ENCODE results near the gene TTC9B. TPM values are rescaled to one million over a fixed set of nuclear protein-coding genes. Genes with fewer than 3 reads are reported as not detected.
A peak's percentile ranks its signal among the peaks of the same experiment; 100 is the strongest.

TTC9B gene
- total RNA-seq, 1 experiment from 2014 or later, result not detected

- CTCF ChIA-PET, result interaction anchor here (0.6 to 1.8 kb wide), 14 partner anchors 11 to 297 kb away, joined by 3 to 20 read pairs (median 4); partner anchors contain the start of genes C19orf47, PLD3 and TTC9B
These were observed 33.8 kb upstream of the TTC9B start for GRCh38 chr19:40251991-40252390.

DNA sequence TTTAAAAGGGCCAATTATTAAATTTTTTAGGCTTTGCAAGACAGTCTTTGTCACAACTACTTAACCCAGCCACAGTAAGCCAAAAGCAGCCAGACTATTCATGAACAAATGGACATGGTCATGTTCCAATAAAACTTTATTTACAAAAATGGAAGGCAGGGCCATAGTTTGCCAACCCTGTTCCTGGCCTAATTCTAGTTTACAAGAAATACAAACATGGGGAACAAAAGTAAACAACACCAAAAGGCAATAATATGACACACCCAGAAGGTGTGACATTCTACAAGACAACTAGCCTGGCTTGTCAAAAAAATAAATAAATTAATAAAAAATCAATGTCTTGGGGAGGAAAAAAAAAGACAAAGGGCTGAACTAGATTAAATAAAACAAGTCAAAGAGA lies 33.1 kb upstream of the TTC9B start:
- DNase-seq (ENCODE audit: low spot score), result no peak
- Mint-ChIP-seq H3K36me3 (peaks cover 22% of the 10 kb centered on the region), H3K4me1 (peaks cover 16% of the 10 kb centered on the region), H3K27me3 (ENCODE audit: low read depth) (no peaks in the 10 kb centered on the region), H3K4me3 (no peak overlapping the region), H3K27ac (no peak overlapping the region), H3K9me3 (no peaks in the 10 kb centered on the region)
- no peak for ATAC-seq
- POLR2A ChIA-PET, result no interaction called here
- CTCF ChIA-PET, result interaction anchor here (1.6 to 1.8 kb wide), 2 partner anchors 34 to 298 kb away, joined by 3 to 20 read pairs; partner anchors contain the start of gene TTC9B
- TF ChIP-seq ZNF263 (CRISPR knock-in tag; IDR thresholded peaks at IDR 0.05; ENCODE audit: low read depth), result no peak
- TF ChIP-seq, protein P1, sequence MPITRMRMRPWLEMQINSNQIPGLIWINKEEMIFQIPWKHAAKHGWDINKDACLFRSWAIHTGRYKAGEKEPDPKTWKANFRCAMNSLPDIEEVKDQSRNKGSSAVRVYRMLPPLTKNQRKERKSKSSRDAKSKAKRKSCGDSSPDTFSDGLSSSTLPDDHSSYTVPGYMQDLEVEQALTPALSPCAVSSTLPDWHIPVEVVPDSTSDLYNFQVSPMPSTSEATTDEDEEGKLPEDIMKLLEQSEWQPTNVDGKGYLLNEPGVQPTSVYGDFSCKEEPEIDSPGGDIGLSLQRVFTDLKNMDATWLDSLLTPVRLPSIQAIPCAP (CRISPR knock-in tag; IDR thresholded peaks at IDR 0.05), result no peak
- TF ChIP-seq SP1 (CRISPR knock-in tag; conservative IDR thresholded peaks at IDR 0.05), result no peak
- TF ChIP-seq MYBL2 (CRISPR knock-in tag; IDR thresholded peaks at IDR 0.05), result no peak
- no peak for TF ChIP-seq ZBTB21 (CRISPR knock-in tag; IDR thresholded peaks at IDR 0.05; ENCODE audit: borderline replicate concordance)
- TF ChIP-seq TEAD1 (CRISPR knock-in tag; IDR thresholded peaks at IDR 0.05), result no peak
- TF ChIP-seq FOXP1 (CRISPR knock-in tag; IDR thresholded peaks at IDR 0.05; ENCODE audit: borderline replicate concordance), result no peak
- no peak for TF ChIP-seq ZNF416 (CRISPR knock-in tag; IDR thresholded peaks at IDR 0.05)
- no peak for TF ChIP-seq PRRX2 (CRISPR knock-in tag; IDR thresholded peaks at IDR 0.05)
- TF ChIP-seq, protein P2, sequence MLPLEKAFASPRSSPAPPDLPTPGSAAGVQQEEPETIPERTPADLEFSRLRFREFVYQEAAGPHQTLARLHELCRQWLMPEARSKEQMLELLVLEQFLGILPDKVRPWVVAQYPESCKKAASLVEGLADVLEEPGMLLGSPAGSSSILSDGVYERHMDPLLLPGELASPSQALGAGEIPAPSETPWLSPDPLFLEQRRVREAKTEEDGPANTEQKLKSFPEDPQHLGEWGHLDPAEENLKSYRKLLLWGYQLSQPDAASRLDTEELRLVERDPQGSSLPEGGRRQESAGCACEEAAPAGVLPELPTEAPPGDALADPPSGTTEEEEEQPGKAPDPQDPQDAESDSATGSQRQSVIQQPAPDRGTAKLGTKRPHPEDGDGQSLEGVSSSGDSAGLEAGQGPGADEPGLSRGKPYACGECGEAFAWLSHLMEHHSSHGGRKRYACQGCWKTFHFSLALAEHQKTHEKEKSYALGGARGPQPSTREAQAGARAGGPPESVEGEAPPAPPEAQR (CRISPR knock-in tag; IDR thresholded peaks at IDR 0.05), result no peak
- TF ChIP-seq NFYB (CRISPR knock-in tag; conservative IDR thresholded peaks at IDR 0.05; ENCODE audit: low read depth), result no peak
- TF ChIP-seq, protein P3, sequence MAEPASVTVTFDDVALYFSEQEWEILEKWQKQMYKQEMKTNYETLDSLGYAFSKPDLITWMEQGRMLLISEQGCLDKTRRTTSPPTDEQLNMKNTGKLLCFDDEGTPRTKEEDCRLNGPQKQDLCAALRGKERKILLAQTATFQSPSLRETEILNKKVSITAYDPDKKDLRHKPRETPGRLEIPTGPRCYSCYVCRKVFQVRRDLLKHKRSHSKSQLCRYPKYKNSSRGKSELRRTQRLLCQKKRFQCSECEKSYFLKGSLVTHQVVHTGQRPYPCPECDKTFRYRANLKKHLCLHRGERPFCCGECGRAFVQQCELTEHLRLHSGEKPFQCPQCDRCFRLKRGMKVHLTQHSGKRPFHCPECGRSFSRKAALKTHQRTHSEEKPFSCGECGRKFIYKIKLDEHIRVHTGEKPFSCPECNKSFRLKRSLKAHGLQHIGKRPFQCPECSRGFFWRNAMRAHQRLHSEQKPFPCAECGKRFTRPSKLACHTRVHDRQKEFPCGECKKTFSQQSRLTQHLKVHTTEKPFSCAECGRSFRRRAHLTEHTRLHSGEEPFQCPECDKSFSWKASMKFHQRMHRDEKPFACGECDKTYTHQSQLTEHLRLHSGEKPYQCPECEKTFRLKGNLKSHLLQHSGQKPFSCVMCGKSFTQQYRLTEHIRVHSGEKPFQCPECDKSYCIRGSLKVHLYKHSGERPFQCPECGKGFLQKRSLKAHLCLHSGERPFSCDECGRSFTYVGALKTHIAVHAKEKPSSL (CRISPR knock-in tag; conservative IDR thresholded peaks at IDR 0.05), result no peak
- TF ChIP-seq, protein P4, sequence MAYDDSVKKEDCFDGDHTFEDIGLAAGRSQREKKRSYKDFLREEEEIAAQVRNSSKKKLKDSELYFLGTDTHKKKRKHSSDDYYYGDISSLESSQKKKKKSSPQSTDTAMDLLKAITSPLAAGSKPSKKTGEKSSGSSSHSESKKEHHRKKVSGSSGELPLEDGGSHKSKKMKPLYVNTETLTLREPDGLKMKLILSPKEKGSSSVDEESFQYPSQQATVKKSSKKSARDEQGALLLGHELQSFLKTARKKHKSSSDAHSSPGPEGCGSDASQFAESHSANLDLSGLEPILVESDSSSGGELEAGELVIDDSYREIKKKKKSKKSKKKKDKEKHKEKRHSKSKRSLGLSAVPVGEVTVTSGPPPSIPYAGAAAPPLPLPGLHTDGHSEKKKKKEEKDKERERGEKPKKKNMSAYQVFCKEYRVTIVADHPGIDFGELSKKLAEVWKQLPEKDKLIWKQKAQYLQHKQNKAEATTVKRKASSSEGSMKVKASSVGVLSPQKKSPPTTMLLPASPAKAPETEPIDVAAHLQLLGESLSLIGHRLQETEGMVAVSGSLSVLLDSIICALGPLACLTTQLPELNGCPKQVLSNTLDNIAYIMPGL (CRISPR knock-in tag; IDR thresholded peaks at IDR 0.05), result no peak
- no peak for TF ChIP-seq ZNF671 (CRISPR knock-in tag; IDR thresholded peaks at IDR 0.05)
- TF ChIP-seq, protein P5, sequence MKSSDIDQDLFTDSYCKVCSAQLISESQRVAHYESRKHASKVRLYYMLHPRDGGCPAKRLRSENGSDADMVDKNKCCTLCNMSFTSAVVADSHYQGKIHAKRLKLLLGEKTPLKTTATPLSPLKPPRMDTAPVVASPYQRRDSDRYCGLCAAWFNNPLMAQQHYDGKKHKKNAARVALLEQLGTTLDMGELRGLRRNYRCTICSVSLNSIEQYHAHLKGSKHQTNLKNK (CRISPR knock-in tag; IDR thresholded peaks at IDR 0.05), result no peak

More at GRCh38 chr19:40251991-40252390, 33.8 kb upstream of the TTC9B start:
- POLR2A ChIA-PET, result no interaction called here
- H3K27ac Mint-ChIP-seq, result peak overlapping the region; percentile 72; the same call in 1 of the 2 replicates
- H3K4me1 Mint-ChIP-seq, result peaks cover 16% of the 10 kb centered on the region
- no peaks in the 10 kb centered on the region for H3K9me3 Mint-ChIP-seq
- no peak for TF ChIP-seq GTF2I (CRISPR knock-in tag; conservative IDR thresholded peaks at IDR 0.05)
- TF ChIP-seq, protein P6, sequence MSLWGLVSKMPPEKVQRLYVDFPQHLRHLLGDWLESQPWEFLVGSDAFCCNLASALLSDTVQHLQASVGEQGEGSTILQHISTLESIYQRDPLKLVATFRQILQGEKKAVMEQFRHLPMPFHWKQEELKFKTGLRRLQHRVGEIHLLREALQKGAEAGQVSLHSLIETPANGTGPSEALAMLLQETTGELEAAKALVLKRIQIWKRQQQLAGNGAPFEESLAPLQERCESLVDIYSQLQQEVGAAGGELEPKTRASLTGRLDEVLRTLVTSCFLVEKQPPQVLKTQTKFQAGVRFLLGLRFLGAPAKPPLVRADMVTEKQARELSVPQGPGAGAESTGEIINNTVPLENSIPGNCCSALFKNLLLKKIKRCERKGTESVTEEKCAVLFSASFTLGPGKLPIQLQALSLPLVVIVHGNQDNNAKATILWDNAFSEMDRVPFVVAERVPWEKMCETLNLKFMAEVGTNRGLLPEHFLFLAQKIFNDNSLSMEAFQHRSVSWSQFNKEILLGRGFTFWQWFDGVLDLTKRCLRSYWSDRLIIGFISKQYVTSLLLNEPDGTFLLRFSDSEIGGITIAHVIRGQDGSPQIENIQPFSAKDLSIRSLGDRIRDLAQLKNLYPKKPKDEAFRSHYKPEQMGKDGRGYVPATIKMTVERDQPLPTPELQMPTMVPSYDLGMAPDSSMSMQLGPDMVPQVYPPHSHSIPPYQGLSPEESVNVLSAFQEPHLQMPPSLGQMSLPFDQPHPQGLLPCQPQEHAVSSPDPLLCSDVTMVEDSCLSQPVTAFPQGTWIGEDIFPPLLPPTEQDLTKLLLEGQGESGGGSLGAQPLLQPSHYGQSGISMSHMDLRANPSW (CRISPR knock-in tag; conservative IDR thresholded peaks at IDR 0.05; ENCODE audit: low read depth), result no peak
- TF ChIP-seq, protein P5 (CRISPR knock-in tag; IDR thresholded peaks at IDR 0.05), result no peak
- no peak for DNase-seq (ENCODE audit: low spot score)
- H3K27me3 Mint-ChIP-seq (ENCODE audit: low read depth), result no peaks in the 10 kb centered on the region
- no peak for ATAC-seq
- H3K4me3 Mint-ChIP-seq, result no peak overlapping the region
- peaks cover 23% of the 10 kb centered on the region for H3K36me3 Mint-ChIP-seq
